ENCODE results near the gene GAK.

GAK gene

GRCh38 chr4:866761-867390 lies 65.2 kb downstream of the GAK start:
- DNase-seq = no peak

- no peak for DNase-seq
Observed at GRCh38 chr4:866068-866760, 65.9 kb downstream of the GAK start.

DNA sequence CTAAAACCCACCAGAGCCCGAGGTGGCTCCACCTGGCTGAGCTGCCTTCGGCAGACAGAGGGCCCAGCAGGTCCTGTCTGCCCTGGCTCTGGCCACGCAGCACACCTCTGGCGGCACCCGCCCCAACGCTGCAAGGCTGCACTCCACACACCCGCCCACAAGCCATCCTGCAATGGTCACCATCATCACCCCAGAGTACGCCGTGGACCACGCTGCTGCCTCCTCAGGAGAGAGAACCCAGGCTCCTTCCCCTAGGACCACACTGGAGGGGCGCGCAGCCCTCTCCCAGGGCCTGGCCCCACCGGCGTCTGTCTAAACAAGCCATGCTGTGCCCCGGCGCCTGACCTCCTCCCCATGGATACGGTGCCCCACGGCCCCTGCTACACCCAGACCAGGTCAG lies 66.5 kb downstream of the GAK start:
- no peak for DNase-seq

GRCh38 chr4:865121-865465 lies 67.0 kb downstream of the GAK start:
- no peak for DNase-seq

DNA sequence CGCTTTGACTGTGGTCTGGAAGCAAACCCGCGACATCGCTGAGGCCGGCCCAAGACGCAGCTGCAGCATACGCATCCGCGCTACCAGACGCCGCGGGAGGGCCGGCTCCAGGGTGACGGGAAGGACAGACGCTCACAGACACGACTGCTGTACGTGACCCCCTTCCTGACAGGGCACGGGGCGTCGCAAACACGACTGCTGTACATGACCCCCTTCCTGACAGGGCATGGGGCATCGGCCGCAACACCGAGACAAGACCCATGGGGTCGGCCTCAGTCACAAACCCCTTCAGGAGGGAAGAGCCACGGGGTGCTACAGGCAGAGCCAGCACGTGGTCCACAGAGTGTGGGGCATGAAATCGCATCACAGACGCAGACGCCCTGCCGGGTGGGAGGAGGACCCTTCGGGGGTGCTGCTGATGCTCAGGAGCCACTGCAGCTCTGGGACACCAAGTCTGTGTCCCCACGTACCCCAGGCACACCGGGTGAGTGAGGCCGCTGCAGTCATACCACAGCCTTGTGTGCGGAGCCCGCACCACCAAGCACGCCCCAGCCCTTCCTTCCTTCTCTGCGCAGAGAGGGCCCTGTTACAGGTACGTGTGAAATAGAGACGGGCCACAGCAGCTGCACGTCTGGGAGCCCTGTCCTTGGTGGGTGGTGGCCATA lies 67.5 kb downstream of the GAK start:
- no peak for DNase-seq

DNA sequence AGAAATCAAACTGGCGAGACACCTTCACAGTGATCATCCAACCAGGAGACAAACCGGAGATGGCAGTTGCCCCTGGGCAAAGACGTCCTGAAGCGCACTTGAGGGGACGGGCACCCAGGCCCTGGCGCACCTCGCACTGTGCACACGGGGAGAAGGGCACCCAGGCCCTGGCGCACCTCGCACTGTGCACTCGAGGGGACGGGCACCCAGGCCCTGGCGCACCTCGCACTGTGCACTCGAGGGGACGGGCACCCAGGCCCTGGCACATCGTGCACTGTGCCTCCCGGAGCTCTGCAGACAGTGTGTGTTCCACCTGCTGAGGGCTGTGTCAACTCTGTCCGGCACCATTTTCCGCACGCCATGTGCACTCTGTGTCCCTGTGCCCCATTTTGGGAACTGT lies 71.6 kb downstream of the GAK start:
- DNase-seq = no peak

DNA sequence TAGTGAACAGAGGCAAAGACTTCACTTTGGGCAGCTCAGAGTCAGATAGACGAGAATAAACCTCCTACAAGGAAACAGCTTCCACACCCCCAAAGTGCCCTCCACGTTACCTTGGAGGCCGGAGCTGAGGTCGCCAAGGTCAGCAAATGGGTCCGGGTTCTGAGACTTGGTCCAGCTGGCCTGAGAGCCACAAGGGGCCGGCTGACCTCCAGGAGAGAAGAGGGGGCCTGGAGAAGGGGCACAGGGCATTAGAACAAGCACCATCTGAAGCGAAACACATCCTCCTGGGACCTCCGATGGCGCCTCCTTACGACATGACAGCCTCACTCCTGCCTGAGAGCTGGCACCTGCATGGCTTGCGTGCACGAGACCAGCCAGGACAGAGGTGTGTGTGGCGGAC lies 72.6 kb downstream of the GAK start:
- no peak for DNase-seq

DNA sequence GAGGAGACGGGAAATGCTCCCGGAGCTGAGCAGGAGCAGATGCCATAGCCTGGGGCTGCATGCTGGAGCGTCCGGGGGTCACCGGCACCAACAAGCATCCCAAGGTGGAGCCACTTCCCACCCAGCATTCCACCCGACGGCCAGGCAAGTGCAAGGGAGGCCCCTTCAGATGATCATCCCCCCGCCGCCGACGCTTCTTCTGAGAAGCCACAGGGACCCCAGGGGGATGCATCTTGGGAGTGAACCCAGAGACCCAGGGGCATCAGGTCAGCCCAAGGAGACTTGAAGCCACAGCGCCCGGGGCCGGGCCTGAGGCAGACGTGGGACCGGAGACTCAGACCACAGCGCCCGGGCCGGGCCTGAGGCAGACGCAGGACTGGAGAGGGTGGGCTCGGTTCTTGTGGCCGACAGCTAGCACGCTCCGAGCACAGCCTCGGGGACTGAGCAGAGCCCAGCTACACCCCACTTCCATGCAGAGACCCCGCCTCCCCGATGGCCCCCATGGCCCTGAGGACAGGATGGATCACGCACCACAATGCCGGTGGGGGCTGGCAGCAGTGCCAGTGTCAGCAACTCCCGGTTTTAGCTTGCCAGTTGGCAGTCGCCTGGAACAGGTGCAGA lies 73.2 kb downstream of the GAK start:
- no peak for DNase-seq

- no peak for DNase-seq
Observed at GRCh38 chr4:858041-858481, 74.1 kb downstream of the GAK start.

DNA sequence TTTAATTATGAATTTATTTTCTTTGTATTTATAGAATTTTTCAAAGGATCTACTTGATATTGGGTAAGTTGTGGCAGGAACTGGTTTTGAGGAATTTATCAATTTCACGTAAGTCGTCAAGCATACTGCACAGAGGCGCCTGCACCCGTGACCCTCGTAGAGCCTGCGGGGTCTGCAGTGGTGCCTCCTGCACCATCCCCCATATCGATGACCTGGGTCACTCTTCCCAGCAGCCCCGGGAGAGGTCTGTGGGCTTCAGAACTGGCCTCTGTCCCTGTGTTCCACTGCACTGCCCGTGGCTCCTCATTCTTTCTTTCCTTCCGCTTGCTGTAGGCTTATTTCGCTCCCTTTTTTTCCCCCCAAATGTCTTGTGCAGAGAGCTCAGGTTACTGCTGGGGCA lies 74.7 kb downstream of the GAK start:
- no peak for DNase-seq

- no peak for DNase-seq
Observed at GRCh38 chr4:856225-856901, 75.8 kb downstream of the GAK start.

- no peak for DNase-seq
Observed at GRCh38 chr4:855880-856224, 76.3 kb downstream of the GAK start.

DNA sequence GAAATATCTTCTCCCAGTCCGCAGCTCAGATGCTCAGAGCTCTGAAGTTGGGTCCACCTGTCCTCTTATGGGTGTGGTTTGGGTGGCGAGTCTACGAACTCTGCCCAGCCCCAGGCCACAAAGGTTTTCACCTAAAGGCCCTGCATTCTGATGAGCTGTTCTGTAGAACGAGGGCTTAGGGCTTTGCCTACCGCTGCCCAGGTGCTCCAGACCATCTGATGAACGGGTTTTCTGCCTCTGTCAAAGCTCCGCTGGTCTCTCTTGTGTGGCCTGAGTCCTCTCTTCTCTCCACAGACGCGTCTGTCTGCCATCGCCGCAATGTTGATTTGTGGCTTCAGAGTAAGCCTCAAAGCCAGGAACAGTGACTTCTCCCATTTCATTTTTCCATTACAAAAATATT lies 77.8 kb downstream of the GAK start:
- no peak for DNase-seq

DNA sequence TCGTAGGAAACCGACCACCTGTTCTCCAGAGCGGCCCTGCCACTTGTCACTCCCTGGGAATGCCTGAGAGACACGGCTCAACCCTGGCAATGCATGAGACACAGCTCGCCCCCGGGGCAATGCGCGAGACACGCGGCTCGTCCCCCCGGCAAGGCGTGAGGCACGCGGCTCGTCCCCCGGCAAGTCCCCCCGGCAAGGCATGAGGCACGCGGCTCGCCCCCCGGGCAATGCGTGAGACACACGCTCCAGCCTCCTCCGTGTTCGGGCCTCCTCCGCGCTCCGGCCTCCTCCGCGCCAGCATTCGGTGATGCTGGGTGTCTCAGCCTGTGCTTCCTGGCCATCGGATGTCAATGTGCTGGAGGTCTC lies 78.7 kb downstream of the GAK start:
- no peak for DNase-seq

DNA sequence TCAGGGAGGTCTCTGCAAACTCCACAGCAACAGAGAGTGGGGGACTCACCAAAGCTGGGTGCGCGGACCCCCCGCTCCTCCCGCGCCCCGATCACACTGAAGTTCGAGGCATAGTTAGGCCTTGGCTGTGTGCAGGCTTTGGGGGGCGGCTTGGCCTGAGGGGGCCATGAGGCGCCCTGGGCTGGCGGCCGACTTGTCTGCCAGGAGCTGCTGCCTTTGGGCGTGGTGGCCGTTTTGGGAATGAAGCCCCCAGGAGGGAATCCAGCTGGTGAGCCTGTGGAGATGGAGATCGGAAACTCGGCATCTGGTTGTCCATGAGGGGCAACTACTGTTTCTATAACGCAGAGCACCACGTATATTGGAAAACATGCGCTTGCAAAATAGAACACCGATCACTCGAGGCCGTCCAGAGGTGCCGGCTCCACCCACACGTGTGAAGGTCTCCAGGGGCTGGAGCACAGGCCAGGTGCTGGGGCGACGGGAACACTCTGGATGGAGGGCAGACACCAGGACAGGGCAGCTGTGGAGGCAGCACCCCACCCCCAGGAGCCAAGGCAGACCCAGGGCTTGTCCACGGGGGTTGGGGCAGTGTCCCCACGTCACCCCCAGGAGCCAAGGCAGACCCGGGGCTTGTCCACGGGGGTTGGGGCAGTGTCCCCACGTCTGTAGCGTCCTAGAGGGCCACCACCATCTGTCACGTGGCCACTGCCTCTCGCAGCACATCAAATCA lies 80.2 kb downstream of the GAK start:
- DNase-seq = no peak

- DNase-seq = no peak
Observed at GRCh38 chr4:850323-850945, 81.7 kb downstream of the GAK start.

GRCh38 chr4:849478-850175 lies 82.5 kb downstream of the GAK start:
- DNase-seq = no peak

GRCh38 chr4:848803-849477 lies 83.2 kb downstream of the GAK start:
- no peak for DNase-seq

DNA sequence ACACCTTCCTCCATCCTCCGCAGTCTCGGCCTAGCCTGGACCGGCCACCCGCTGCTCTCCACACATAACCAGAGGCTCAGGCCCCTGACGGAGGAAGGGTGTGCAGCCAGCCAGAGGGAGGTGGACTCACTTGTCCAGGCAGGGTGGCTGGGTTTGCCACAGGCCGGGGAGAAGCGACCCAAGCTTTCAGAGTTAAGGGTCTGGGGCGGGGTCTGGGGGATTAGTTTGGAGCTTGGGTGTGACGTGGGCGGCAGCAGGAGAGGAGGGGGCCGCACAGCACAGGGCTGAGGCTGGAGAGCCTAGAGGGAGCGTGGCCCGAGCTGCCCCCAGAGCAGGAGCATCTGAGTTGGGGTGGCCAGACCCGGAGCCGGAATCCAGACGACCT lies 83.8 kb downstream of the GAK start:
- no peak for DNase-seq

GRCh38 chr4:845836-846251 lies 86.3 kb downstream of the GAK start:
- DNase-seq = no peak

DNA sequence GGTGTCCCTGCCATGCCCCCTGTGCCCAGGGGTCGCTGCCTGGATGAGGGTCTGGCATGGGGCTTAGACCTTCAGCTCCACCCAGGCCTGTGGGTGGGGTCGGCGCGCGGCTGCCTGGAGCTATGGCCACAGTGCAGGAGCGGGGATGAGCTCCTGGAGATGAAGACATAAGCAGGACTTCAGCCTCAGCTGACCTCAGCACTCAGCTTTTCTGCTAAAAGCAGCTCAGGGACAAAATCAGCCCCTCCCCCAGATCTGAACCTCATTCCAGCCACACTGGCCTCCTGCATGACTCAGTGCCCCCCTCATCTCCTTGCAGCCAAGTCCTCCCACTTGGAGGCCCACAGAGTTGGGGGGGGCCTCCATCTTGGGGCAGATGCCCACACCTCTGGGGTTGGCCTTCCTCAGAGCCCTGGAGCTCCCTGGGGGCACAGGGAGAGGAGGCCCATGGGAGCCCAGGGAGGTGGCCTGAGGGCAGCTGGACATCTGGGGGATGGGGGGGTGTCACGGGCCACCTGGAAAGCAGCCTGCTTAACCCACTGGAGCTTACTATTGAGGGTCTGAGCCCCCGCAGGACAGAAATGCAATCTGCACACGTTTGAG lies 86.8 kb downstream of the GAK start:
- DNase-seq = no peak

Measured in activated CD4-positive, alpha-beta T cell treated with anti-CD3 and anti-CD28 coated beads for 1 hour (primary cell).